ENCODE measurements around the gene APOLD1. TPM values are rescaled to one million over a fixed set of nuclear protein-coding genes. Genes with fewer than 3 reads are reported as not detected.

APOLD1 gene
- total and polyA plus RNA-seq, 2 of the 8 experiments (the other 6 are each of a cell fraction or from before 2014, with no cell fraction given): 0.12 to 0.71 TPM

DNA sequence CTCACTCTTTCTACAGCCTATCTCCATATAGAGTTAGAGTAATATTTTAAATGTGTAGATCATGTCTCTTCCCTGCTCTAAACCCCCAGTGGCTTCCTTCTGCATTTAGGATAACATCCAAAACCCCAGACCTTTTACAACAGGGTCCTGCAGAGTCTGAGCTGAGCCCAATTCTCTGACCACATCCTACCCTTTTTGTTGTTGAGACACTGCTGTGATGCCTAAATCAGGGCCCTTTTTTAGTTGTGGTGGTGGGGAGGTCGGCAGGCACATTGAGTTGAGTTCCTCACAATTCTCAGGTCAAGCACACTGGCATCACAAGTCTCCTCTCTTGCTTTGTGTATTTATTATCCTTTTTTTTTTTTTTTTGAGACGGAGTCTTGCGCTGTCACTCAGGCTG, 25.9 kb downstream of the APOLD1 start:
- ChIA-PET POLR2A (ENCODE audit: partially characterized antibody) (interaction anchor here (0.7 kb wide), 1 partner anchor 86 kb away, joined by 3 read pairs; no protein-coding TSS in a partner anchor), CTCF (ENCODE audit: partially characterized antibody) (interaction anchor here (1.4 to 9.8 kb wide), 4 partner anchors 8 to 23 kb away, joined by 5 to 55 read pairs (median 14); no protein-coding TSS in a partner anchor)
- Histone ChIP-seq H3K4ac (replicated peaks; ENCODE audit: insufficient read length, low read depth, low read length) (no peak overlapping the region), H4K91ac (replicated peaks; ENCODE audit: insufficient read length, low read length) (no peak overlapping the region), H3K36me3 (ENCODE audit: control insufficient read depth in 2 of 4, insufficient read depth in 4 of 4, low read length in 3 of 4) (peaks cover 0 to 3% (median 0%) of the 10 kb centered on the region in 4 experiments; a peak in 2 of 8 replicates), H3K4me1 (replicated peaks in 1 of 4; ENCODE audit: control insufficient read depth in 3 of 4, insufficient read depth in 4 of 4, low read length in 3 of 4) (no peaks in the 10 kb centered on the region; a peak in 1 of 7 replicates), H3K4me2 (ENCODE audit: insufficient read depth in 1 of 2, low read depth in 2 of 2, low read length in 2 of 2) (no peak overlapping the region), H2BK12ac (ENCODE audit: low read depth, low read length) (no peak overlapping the region), H3K18ac (ENCODE audit: extremely low read depth, low read length) (no peak overlapping the region), H3K79me1 (ENCODE audit: low read depth, low read length) (no peaks in the 10 kb centered on the region; the same call in 1 of the 2 replicates), H2BK20ac (ENCODE audit: low read length) (no peak overlapping the region), H2AFZ (ENCODE audit: low read length) (no peak overlapping the region), H2BK15ac (ENCODE audit: low read length) (no peak overlapping the region), H3K23me2 (ENCODE audit: low read depth, low read length) (no peaks in the 10 kb centered on the region; the same call in 1 of the 2 replicates), H2AK5ac (ENCODE audit: low read depth, low read length) (no peak overlapping the region), H4K5ac (ENCODE audit: insufficient read length, low read depth, low read length) (no peak overlapping the region), H3K14ac (ENCODE audit: insufficient read length) (no peak overlapping the region), H4K20me1 (replicated peaks in 1 of 2; ENCODE audit: control insufficient read depth in 1 of 2, insufficient read depth in 2 of 2, low read length in 2 of 2) (peaks cover 0 to 3% of the 10 kb centered on the region in 2 experiments), H4K8ac (ENCODE audit: extremely low read depth, insufficient read depth, low read length) (no peak overlapping the region), H3K27me3 (replicated peaks in 1 of 4; ENCODE audit: control insufficient read depth in 3 of 4, extremely low read depth in 1 of 4, insufficient read depth in 3 of 4, low read length in 3 of 4) (no peaks in the 10 kb centered on the region), H2BK120ac (replicated peaks; ENCODE audit: low read depth, low read length) (no peak overlapping the region), H3K23ac (ENCODE audit: insufficient read length) (no peak overlapping the region), H3K79me2 (ENCODE audit: control insufficient read depth in 1 of 2, insufficient read depth in 2 of 2, low read length in 2 of 2) (peaks cover 3 to 31% of the 10 kb centered on the region in 2 experiments; a peak in 3 of 4 replicates), H3K9ac (replicated peaks in 1 of 4; ENCODE audit: extremely low read depth in 1 of 4, low read depth in 3 of 4, low read length in 3 of 4) (no peak overlapping the region), H3K9me3 (ENCODE audit: insufficient read depth in 2 of 2, low read depth in 1 of 2, low read length in 1 of 2) (no peaks in the 10 kb centered on the region), H3K27ac (ENCODE audit: low read depth, low read length) (no peak overlapping the region), H3K56ac (replicated peaks; ENCODE audit: insufficient read length, low read depth, low read length) (no peak overlapping the region), H2BK5ac (ENCODE audit: low read depth, low read length) (no peak overlapping the region), H3K4me3 (ENCODE audit: extremely low read depth in 1 of 4, insufficient read depth in 2 of 4, low read depth in 3 of 4, low read length in 4 of 4) (no peak overlapping the region)
- TF ChIP-seq CBX8 (IDR thresholded peaks at IDR 0.05; ENCODE audit: borderline replicate concordance, low read depth, low read length) (no peak), RXRA (IDR thresholded peaks at IDR 0.05; ENCODE audit: insufficient read depth, low read depth, low read length) (no peak), SP1 (IDR thresholded peaks at IDR 0.05; ENCODE audit: low read depth, low read length) (no peak), POLR2AphosphoS5 (IDR thresholded peaks at IDR 0.05; ENCODE audit: low read depth, low read length) (no peak), POLR2A (IDR thresholded peaks at IDR 0.05; ENCODE audit: control extremely low read depth in 1 of 2, low read depth in 2 of 2, low read length in 2 of 2) (no peak), SIN3A (conservative IDR thresholded peaks at IDR 0.05 in 1 of 2, IDR thresholded peaks at IDR 0.05 in 1 of 2; ENCODE audit: low read depth in 1 of 2, low read length in 2 of 2) (no peak), JUN (IDR thresholded peaks at IDR 0.05; ENCODE audit: low read depth, low read length) (no peak)
- FAIRE-seq: no peak
- 79% methylated on average over 1 of the region's 3 CpGs; no CpG with 5 or more reads in 1 of the 2 experiments for WGBS, 2 experiments (ENCODE audit: extremely low coverage in 1 of 2, insufficient coverage in 1 of 2, insufficient read length in 1 of 2, insufficient replicate concordance in 2 of 2, low coverage in 1 of 2, low lambda C conversion rate in 2 of 2, missing lambda C conversion rate in 1 of 2)
- no peak for DNase-seq (ENCODE audit: low read depth in 1 of 2, low spot score in 2 of 2)

Measured in H1 (cell line).